ENCODE data around the gene KIF1A. TPM values are rescaled to one million over a fixed set of nuclear protein-coding genes. Genes with fewer than 3 reads are reported as not detected.

The KIF1A gene
- total and polyA plus RNA-seq, 10 of the 15 experiments (the other 5 are each of a cell fraction or from before 2014, with no cell fraction given): 0.04 to 0.95 (median 0.06) TPM; not detected in 5

DNA sequence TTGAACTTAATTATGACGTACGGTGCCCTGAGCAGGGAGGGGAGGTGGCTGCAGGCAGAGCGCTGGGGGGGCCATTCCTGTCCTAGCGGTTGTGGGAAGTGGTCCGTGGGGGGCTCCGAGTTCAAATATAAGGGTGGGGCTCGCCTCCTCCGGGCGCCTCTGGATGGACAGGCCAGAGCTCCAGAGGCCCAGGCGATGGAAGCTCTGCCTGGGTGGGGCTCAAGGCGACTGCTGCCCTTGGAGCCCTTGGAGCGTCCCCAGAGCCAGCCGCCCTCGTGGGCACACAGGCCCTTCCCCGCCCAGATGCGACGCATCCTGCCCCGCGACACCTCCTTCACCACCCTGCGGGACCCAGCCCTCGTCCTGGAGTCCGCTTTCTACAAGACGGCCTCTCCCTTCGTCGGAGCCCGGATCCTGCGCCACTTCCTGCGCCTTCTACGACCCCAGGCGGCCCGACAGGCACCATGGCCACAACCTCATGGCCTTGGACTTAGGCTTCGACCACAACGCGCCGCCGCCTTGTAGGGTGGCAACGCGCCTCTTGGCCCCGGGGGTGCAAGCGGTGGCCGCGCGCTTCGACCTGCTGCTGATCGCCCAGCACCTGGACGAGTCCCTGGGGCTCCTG lies 147.8 kb downstream of the KIF1A start:
- H3K9ac ChIP-seq (ENCODE audit: control insufficient read depth, insufficient read depth, low read length): no peak overlapping the region
- H3K4me1 ChIP-seq (ENCODE audit: control insufficient read depth, insufficient read depth, low read length): no peaks in the 10 kb centered on the region
- H3K36me3 ChIP-seq (ENCODE audit: control insufficient read depth in 2 of 2, insufficient read depth in 2 of 2, low read length in 1 of 2): no peaks in the 10 kb centered on the region
- DNase-seq (ENCODE audit: low read depth, low spot score) (no peak), ATAC-seq (no peak), FAIRE-seq (no peak)
- no peak overlapping the region for H3K4me2 ChIP-seq (ENCODE audit: control insufficient read depth, insufficient read depth)
- intact Hi-C loops (cut with micrococcal nuclease; ENCODE audit: unreplicated experiment): no loop called here
- H3K79me2 ChIP-seq (ENCODE audit: control insufficient read depth, insufficient read depth, low read length): no peaks in the 10 kb centered on the region
- H4K20me1 ChIP-seq (ENCODE audit: control insufficient read depth, insufficient read depth): no peaks in the 10 kb centered on the region
- H3K9me3 ChIP-seq (replicated peaks; ENCODE audit: control insufficient read depth, insufficient read depth, low read length): no peaks in the 10 kb centered on the region; the same call in 2 of the 3 replicates
- no TSS peak for BruUV-seq (replicated peaks)
- CTCF ChIA-PET: no interaction called here
- no peak overlapping the region for H2AFZ ChIP-seq (ENCODE audit: control insufficient read depth, low read depth, low read length)
- H3K27ac ChIP-seq (ENCODE audit: control insufficient read depth, insufficient read depth): no peak overlapping the region
- SMC1A ChIA-PET (ENCODE audit: uncharacterized antibody, unreplicated experiment): no interaction called here
- POLR2A ChIA-PET: no interaction called here
- RAD21 ChIA-PET (ENCODE audit: unreplicated experiment): no interaction called here
- WGBS (ENCODE audit: insufficient coverage, insufficient replicate concordance, low lambda C conversion rate, missing lambda C conversion rate): 81% methylated on average over 39 of the region's 46 CpGs
- TF ChIP-seq SMAD1 (IDR thresholded peaks at IDR 0.05; ENCODE audit: low read depth, partially characterized antibody) (no peak), ETV6 (conservative IDR thresholded peaks at IDR 0.05 in 1 of 2, IDR thresholded peaks at IDR 0.05 in 1 of 2; ENCODE audit: borderline replicate concordance in 1 of 2, low read depth in 1 of 2) (no peak), EZH2 (IDR thresholded peaks at IDR 0.05; ENCODE audit: borderline replicate concordance, control insufficient read depth, low read depth, low read length) (no peak), CHD2 (IDR thresholded peaks at IDR 0.05; ENCODE audit: borderline replicate concordance, low read depth, low read length) (no peak), RELB (IDR thresholded peaks at IDR 0.05; ENCODE audit: low read depth) (no peak), SREBF2 (IDR thresholded peaks at IDR 0.05; ENCODE audit: low read length) (no peak), RELA (IDR thresholded peaks at IDR 0.05; ENCODE audit: borderline replicate concordance, partially characterized antibody) (no peak), MTA3 (IDR thresholded peaks at IDR 0.05; ENCODE audit: borderline replicate concordance, low read length) (no peak), SREBF1 (IDR thresholded peaks at IDR 0.05; ENCODE audit: low read length) (no peak), PML (IDR thresholded peaks at IDR 0.05; ENCODE audit: low read length) (no peak), WRNIP1 (IDR thresholded peaks at IDR 0.05; ENCODE audit: borderline replicate concordance, low read depth, low read length) (no peak)
- TF ChIP-seq, protein P1, sequence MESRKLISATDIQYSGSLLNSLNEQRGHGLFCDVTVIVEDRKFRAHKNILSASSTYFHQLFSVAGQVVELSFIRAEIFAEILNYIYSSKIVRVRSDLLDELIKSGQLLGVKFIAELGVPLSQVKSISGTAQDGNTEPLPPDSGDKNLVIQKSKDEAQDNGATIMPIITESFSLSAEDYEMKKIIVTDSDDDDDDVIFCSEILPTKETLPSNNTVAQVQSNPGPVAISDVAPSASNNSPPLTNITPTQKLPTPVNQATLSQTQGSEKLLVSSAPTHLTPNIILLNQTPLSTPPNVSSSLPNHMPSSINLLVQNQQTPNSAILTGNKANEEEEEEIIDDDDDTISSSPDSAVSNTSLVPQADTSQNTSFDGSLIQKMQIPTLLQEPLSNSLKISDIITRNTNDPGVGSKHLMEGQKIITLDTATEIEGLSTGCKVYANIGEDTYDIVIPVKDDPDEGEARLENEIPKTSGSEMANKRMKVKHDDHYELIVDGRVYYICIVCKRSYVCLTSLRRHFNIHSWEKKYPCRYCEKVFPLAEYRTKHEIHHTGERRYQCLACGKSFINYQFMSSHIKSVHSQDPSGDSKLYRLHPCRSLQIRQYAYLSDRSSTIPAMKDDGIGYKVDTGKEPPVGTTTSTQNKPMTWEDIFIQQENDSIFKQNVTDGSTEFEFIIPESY (IDR thresholded peaks at IDR 0.05): no peak
- TF ChIP-seq, protein P2, sequence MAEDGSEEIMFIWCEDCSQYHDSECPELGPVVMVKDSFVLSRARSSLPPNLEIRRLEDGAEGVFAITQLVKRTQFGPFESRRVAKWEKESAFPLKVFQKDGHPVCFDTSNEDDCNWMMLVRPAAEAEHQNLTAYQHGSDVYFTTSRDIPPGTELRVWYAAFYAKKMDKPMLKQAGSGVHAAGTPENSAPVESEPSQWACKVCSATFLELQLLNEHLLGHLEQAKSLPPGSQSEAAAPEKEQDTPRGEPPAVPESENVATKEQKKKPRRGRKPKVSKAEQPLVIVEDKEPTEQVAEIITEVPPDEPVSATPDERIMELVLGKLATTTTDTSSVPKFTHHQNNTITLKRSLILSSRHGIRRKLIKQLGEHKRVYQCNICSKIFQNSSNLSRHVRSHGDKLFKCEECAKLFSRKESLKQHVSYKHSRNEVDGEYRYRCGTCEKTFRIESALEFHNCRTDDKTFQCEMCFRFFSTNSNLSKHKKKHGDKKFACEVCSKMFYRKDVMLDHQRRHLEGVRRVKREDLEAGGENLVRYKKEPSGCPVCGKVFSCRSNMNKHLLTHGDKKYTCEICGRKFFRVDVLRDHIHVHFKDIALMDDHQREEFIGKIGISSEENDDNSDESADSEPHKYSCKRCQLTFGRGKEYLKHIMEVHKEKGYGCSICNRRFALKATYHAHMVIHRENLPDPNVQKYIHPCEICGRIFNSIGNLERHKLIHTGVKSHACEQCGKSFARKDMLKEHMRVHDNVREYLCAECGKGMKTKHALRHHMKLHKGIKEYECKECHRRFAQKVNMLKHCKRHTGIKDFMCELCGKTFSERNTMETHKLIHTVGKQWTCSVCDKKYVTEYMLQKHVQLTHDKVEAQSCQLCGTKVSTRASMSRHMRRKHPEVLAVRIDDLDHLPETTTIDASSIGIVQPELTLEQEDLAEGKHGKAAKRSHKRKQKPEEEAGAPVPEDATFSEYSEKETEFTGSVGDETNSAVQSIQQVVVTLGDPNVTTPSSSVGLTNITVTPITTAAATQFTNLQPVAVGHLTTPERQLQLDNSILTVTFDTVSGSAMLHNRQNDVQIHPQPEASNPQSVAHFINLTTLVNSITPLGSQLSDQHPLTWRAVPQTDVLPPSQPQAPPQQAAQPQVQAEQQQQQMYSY (CRISPR knock-in tag; IDR thresholded peaks at IDR 0.05): no peak
- no peaks in the 10 kb centered on the region; a peak in 1 of 4 replicates for H3K27me3 ChIP-seq (replicated peaks in 1 of 2; ENCODE audit: control insufficient read depth in 2 of 2, insufficient read depth in 2 of 2, low read length in 1 of 2)
- no peak overlapping the region for H3K4me3 ChIP-seq
- in situ Hi-C loops (cut with MboI): no loop called here
